ENCODE measurements around the gene CLEC4M.
A peak's percentile ranks its signal among the peaks of the same experiment; 100 is the strongest.
"Not testable (repeated sequence)": the region's sequence is repeated elsewhere in the genome, so short reads cannot be mapped to it uniquely, and the experiment has no call there.

The CLEC4M gene

GRCh38 chr19:7742991-7743390 lies 20.1 kb upstream of the CLEC4M start:
- DNase-seq: no peak

GRCh38 chr19:7743425-7743841 lies 19.6 kb upstream of the CLEC4M start:
- no peak for DNase-seq

- no peak for DNase-seq
These were observed 18.8 kb upstream of the CLEC4M start for GRCh38 chr19:7744199-7744786.

- no peak for DNase-seq
These were observed 18.0 kb upstream of the CLEC4M start for GRCh38 chr19:7744871-7745650.

GRCh38 chr19:7746306-7746705 lies 16.7 kb upstream of the CLEC4M start:
- DNase-seq: not testable (repeated sequence)

- DNase-seq: no peak
These were observed 15.8 kb upstream of the CLEC4M start, which contains the start of gene CD209 for GRCh38 chr19:7746903-7747884. Gene CD209 (minus strand): TSS chr19:7747534. CDS start chr19:7747511, 23 bp downstream.

- no peak for DNase-seq
These were observed 14.9 kb upstream of the CLEC4M start for GRCh38 chr19:7748171-7748570.

- DNase-seq: no peak
These were observed 14.3 kb upstream of the CLEC4M start for GRCh38 chr19:7748756-7749155.

GRCh38 chr19:7751157-7751783 lies 11.8 kb upstream of the CLEC4M start:
- peak; percentile 50 for DNase-seq

GRCh38 chr19:7756258-7756657 lies 6.8 kb upstream of the CLEC4M start:
- no peak for DNase-seq

- no peak for DNase-seq
These were observed 5.7 kb upstream of the CLEC4M start for GRCh38 chr19:7757358-7757757.

- DNase-seq: no peak
These were observed 3.9 kb upstream of the CLEC4M start for GRCh38 chr19:7759156-7759555.

- DNase-seq: no peak
These were observed 653 bp downstream of the CLEC4M start for GRCh38 chr19:7763696-7764095.

GRCh38 chr19:7764157-7764556 lies 1.1 kb downstream of the CLEC4M start:
- DNase-seq: not testable (repeated sequence)

- DNase-seq: not testable (repeated sequence)
These were observed 2.0 kb downstream of the CLEC4M start for GRCh38 chr19:7765043-7765442.

- no peak for DNase-seq
These were observed 3.5 kb downstream of the CLEC4M start for GRCh38 chr19:7766535-7766934.

GRCh38 chr19:7767487-7767886 lies 4.4 kb downstream of the CLEC4M start:
- DNase-seq: no peak

GRCh38 chr19:7769171-7769570 lies 6.1 kb downstream of the CLEC4M start:
- no peak for DNase-seq

GRCh38 chr19:7771072-7771471 lies 8.0 kb downstream of the CLEC4M start:
- DNase-seq: no peak

- peak; percentile 38 for DNase-seq
These were observed 9.8 kb downstream of the CLEC4M start for GRCh38 chr19:7772752-7773291.

- no peak for DNase-seq
These were observed 10.8 kb downstream of the CLEC4M start for GRCh38 chr19:7773841-7774240.

- no peak for DNase-seq
These were observed 12.7 kb downstream of the CLEC4M start for GRCh38 chr19:7775761-7776160.

- no peak for DNase-seq
These were observed 15.0 kb downstream of the CLEC4M start for GRCh38 chr19:7778081-7778480.

All from stimulated activated naive CD4-positive, alpha-beta T cell treated with Interleukin-2 at 50 U/mL for 16 hours (primary cell).